HG02840 (cell line): ENCODE results near the gene RIOK2.
"Not testable (repeated sequence)": the region's sequence is repeated elsewhere in the genome, so short reads cannot be mapped to it uniquely, and the experiment has no call there.

Source experiments
- ATAC-seq: cut with Tn5 transposase; IDR thresholded peaks from one replicate; pipeline ENCODE4 v1.9.1; 2021; ENCODE audit warnings: mild to moderate bottlenecking, moderate library complexity, moderate number of reproducible peaks; ENCODE audit not compliant: unreplicated experiment, low FRiP score

The RIOK2 gene

DNA sequence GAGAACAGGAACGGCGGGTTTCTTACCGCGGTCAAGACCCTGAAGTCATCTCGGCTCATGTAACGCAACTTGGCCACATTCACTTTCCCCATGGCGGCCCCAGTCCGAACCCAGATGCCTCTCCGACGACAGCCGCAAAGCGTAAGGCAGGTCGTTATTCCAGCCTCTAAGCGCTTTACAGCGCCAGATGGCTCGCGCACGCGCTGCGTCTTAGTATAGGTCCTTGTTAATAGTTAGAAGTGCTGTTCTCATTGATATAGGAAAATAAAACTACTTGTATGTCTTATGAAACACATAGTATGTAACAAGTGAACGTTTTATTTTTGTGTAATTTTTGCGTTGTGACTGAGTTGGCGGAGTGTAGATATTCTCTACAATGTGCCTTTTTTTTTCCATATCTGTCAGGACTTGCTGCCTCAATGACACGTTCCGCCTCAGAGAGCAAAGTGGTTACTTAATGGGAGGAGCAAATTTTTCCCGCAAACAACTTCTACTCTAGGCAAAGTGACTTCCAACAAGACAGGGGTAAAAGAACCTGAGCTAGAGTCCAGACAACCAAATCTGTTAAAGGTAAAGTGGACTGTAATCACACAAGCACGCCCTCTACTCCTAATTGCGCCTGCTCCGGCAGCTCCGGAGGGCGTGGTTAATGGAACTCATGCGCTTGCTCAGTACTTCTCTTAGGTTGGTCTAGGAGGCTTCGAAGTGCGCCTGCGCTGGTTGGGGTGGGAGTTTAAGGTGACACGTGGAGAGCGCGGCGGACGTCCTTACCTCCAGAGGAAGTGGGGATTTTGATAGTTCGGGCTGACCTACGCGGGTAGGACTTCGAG lies at the start of gene RIOK2:
TSS of gene RIOK2 (minus strand) at position 148 of the 830 bp plus-strand sequence. CDS start at position 92, 56 bp downstream.
- ATAC-seq: peak; percentile 92

DNA sequence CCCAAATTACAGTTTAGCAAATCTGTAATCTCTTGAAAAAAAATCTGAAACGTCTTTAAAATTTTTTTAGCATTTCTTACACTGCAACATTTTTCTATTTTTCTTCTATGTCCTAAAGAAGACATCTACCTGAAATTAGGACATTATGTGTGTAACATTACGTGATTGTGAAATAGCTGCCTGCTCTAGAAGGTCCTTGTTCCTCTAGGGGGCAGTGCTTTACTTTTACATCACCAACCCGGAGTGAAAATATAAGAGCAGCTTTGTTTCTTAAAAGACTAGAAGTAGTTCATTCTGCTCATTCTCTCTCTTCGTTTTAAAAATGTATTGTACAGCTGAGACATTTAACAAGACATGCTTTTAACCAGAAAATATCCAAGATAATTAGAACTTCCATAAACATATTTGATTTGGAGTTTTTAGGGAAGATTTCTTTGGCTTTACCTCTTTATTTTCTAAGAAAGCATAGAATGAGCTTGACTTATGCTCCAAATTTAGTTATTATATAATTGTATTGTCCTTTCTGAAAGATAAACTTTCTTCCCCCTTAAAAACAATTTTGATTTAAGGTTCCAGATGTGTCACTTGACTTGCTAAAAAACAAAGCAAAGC lies 48.1 kb upstream of the RIOK2 start:
- peak; percentile 82 for ATAC-seq

DNA sequence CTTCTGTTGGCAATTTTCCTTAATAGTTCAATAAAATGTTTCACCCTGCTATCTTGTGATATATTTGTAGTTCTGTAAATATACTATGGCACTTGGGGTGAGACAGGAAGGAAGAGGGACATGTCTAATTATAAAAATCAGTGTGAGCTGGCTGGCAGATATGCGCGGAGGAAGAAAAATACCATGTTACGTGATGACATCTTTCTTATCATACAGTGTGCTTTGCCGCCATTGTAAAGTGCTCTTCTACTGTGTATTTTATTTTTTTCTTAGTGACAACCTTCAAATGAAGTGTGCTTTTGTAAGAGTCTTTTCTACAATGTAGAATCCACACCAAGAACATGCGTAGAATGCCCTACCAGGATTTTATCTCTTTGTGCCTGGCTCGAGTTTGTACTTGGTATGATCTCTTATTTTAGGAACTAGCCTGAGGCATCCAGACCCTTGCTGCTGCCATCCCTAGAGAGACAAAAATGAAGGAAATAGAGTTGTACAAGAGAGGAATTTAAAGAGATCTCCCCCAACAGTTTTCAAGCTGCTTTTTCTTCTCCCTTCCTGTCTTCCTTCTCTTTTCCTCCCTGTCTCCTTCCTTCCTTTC lies 46.7 kb upstream of the RIOK2 start:
- ATAC-seq: no peak

DNA sequence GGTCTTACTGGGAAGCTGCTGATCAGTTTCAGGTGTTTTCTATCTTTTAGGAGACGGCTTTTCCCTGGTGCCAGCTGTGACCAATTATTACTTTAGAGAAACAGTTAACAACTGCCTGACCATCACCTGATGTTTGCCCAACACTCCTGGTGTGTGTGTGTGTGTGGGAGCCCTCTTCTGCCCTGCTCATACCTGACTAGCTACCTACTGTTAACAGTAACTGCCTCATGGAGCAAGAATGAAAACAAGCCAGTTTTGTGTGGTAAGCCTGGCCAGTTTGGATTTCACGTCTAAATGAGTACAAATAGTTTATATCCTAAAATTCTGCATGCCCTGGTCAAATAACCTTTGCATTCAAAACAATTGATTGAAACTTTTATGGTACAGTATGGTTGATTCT lies 46.1 kb upstream of the RIOK2 start:
- no peak for ATAC-seq

DNA sequence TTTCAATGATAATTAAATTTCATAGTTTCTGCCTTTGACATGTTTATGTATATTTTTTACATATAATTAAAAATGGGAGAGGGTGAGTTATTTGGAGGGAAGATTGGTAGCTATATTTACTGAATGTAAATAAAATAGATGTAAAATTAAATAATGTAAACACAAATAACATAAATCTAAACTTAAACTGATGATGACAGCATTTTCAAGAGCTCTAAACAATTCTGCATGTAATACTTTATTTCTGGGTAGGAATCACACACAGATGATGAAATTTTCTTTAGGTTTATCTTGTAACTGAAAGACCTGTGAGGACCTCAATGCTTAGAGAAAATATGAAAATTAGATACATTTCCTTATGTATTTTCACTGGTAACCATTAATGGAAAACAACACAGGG lies 42.2 kb upstream of the RIOK2 start:
- no peak for ATAC-seq

DNA sequence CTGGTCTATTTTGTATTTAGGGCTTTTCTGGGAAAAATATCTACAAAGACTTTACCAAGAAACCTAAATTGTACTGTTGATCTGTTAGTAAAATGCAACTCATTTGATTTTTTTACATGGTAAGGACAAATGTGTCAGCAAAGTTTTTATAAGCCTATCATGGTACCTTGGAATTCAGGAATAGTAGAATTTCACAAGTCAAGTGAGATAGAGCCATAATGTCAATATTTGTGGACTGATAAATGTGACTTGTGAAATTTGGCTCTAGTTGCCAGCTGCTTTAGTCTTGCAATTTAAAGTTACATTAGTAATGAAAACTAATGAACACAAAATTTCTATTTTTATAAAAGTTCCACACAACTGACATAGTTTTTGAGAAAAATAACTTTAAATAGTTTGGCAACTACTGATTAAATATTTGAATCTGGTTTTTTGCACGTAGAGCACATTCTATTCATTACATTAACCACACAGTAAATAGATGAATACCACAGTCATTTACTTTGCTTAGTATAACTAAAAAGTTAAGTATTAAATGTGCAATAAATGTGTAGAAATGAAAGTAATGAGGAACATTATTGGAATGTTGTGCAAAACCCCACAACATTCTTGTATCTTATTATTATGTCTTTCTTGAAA lies 41.2 kb upstream of the RIOK2 start:
- ATAC-seq: no peak

DNA sequence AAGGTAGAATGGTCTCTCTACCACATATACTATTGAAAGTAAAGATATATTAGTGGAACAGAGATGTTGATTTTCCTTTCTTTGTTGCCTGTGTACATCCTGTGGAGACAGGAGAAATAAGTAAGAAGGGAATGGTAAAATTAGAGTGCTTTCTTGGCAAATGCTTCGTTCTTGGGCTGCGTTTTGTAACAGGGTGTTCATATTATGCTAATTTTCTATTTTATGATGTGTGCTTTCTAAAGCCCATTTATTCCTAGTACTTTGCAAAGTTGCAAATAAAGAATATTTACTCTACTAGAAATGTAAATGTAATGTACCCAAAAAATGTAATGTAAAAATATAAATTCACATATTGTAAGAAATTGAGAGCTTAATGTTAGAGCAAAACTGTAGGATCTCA lies 40.5 kb upstream of the RIOK2 start:
- ATAC-seq: no peak

DNA sequence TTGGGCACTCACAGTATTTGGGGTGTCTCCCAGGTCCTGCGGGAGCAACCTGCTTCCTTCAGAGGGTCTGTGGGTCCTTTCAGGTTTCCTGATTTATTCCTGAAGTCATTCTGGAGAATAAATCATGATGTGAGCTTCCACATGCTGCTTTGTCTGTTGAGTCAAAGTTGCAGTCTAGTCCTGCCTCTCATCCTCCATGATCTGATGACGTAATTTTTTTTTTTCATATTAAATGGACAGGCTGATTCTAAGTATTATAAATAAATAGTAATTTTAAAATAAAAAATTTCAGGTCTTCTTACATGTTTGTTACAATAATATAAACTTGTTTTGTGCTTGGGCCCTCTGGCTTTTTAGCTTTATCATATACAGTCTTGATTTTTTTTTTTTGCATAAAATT lies 26.3 kb upstream of the RIOK2 start:
- no peak for ATAC-seq

DNA sequence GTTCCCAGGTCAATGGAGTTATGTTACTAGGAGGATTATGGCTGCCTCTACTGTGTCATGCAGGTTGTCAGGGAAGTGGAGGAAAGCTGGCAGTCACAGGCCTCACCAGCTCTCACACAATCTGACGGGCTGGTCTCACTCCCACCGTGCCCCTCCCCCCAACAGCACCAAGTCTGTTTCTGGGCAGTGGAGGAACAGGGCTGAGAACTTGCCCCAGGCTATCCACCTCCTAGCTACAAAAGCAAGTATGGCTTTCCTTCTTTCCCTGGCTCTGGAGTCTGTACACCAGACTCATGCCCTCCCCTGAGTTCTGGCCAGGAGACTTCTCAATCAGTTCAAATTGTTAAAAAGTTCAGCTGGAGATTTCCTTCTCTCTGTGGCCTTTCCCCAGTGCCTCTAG lies 25.7 kb upstream of the RIOK2 start:
- no peak for ATAC-seq

DNA sequence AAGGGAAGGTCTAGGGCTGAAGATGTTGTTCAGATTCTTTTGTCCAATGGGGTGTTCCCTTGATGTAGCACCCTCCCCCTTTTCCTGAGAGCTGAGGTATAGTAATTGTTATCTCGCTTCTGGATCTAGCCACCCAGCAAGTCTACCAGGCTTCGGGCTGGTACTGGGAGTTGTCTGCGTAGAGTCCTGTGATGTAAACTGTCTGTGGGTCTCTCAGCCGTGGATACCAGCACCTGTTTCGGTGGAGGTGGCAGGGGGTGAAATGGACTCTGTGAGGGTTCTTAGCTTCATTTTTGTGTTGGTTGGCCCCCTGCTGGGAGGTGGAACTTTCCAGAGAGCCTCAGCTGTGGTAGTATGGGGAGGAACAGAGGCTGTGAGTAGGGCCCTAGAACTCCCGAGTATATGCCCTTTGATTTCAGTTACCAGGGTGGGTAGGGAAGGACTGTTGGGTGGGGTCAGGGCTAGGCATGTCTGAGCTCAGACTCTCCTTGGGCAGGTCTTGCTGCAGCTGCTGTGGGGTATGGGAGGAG lies 25.2 kb upstream of the RIOK2 start:
- ATAC-seq: no peak

DNA sequence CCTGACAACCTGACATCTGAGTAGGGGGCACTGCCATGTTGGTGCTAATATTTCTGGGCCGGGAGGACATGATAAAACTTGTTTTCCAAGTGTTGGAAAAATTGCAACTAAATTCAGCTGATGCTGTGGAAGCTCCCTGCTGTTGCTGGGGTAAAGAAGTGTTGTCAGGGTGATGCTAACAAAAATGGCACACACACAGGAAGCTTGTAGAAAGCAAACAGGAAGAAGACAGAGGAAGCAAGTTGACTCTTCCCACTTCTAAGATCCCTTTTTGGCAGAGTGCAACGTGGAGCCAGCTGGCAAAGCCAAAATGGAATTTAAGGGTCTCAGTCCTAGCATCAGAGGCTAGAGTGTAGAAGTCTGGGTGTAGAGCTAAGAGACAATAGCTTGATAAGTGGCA lies 11.3 kb upstream of the RIOK2 start:
- ATAC-seq: no peak

DNA sequence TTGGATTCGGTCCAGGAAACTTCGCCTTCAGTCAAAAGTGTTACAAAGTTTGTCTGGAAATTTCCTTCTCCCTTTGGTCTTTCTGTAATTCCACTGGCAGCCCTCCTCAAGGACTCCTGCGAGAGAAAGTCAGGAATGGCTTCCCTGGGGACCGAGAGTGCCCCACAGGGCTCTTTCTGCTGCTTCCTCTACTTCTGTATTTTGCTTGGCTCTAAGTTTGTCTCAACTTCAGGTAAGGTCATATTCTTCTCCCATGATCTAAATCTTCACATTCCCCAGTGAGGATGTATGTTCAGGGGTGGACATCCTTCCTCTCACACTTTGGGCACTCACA lies 10.3 kb upstream of the RIOK2 start:
- ATAC-seq: no peak

DNA sequence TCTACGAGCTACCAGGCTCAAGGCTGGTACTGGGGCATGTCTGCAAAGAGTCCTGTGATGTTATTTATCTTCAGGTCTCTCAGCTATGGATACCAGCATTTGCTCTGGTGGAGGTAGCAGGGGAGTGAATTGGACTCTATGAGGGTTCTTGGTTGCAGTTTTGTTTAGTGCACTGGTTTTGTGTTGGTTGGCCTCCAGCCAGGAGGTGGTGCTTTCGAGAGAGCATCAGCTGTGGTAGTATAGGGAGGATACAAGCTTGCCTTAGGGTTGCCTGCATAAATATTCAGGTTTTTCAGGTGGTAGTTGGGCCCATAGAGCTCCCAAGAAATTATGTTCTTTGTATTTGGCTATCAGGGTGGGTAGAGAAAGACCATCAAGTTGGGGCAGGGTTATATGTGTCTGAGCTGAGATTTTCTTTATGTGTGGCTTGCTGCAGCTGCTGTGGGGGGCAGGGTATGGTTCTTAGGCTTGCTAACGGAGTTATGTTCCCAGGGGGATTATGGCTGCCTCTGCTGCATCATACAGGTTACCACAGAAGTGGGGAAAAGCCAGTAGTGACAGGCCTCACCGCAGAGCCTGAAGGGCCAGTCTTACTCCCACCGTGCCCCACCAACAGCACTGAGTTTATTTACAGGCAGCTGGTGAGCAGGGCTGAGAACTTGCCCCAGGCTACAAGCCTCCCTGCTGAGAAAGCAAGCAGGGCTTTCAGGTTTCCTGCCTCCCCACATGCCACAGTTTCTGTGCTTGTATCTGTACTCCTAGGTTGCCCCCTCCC lies 9.7 kb upstream of the RIOK2 start:
- ATAC-seq: no peak

DNA sequence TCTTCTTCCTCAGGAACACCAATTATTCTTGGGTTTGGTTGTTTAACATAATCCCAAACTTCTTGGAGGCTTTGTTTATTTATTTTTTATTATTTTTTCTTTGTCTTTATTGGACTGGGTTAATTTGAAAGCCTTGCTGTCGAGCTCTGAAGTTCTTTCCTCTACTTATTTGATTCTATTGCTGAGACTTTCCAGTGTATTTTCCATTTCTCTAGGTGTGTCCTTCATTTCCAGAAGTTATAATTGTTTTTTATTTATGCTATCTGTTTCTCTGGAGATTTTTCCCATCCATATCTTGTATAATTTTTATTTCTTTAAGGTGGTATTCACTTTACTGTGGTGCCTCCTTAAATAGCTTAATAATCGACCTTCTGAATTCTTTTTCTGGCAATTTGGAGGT lies 8.8 kb upstream of the RIOK2 start:
- no peak for ATAC-seq

DNA sequence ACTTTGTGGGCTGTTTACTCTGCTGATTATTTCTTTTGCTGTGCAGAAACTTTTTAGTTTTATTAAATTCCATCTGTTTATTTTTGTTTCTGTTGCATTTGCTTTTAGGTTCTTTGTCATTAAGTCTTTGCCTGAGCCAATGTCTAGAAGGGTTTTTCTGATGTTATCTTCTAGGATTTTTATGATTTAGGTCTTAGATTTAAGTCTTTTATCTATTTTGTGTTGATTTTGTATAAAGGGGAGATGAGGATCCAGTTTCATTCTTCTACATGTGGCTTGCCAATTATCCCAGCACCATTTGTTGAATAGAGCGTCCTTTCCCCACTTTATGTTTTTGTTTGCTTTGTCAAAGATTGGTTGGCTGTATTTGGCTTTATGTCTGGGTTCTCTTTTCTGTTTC lies 6.5 kb upstream of the RIOK2 start:
- ATAC-seq: not testable (repeated sequence)

DNA sequence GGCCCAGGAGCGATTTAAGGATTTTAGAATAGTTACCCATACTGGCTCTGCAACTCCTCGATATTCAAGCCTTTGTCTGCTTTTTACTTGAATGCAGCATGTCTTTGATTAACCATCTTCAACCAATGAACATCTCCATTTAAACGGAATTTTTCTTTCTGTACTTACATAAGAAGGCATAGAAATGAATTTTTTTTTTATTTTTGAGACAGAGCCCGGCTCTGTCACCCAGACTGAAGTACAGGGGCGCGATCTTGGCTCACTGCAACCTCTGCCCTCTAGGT lies 825 bp upstream of the RIOK2 start:
- ATAC-seq: no peak

DNA sequence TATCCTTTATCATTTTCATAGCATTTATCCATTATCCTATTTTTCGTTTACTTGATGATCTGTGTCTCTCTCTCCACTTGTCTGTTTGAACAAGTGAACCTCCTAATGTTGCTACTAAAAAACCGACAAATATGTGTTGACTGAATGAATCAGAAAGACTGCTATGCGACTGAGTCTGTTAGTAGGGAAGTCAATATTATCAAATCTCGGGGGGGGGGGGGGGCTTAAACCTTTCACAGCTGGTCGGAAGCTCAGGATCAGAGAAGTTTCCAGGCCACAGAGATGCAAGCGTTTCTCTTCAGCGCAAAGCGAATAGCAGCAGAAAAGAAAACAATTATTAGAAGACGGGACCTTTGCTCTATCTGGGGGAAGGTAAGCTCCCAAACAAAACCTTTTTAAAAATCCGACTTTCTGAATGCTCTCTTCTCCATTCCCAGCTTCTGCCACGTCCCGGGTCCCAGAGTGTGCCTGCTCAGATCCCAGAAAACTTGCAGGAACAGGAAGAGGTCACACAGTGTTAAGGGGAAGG lies 412 bp downstream of the RIOK2 start:
- ATAC-seq: no peak

DNA sequence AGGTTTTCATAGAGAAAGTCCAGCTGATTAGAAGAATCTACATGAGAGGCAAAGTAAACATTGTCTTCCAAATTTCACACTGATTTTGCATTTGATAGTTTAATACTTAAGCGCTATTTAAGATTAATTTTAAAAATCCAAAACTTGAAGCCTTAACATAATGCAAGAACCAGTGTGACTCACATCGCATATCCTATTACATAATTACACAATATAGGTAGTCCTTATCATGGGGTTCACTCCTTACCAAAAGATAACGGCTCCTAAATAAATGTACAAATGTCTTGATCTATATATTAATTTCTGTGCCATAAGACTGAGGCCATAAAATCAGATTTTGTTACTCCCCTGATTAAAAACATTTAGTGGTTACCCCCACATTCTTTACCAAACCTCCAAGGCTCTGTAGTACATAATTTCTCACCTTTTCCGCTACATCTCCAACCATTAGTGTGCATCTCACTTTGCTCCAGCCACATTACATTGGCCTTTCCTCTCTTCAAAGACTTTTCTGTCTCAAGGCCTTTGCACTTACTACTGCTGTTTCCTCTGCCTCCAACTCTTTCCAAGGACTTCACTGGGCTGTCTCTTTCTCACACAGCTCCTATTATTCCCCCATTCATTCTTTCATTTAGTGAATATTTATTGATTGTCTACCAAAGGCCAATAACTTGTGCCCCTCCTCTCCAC lies 1.0 kb downstream of the RIOK2 start:
- ATAC-seq: no peak

DNA sequence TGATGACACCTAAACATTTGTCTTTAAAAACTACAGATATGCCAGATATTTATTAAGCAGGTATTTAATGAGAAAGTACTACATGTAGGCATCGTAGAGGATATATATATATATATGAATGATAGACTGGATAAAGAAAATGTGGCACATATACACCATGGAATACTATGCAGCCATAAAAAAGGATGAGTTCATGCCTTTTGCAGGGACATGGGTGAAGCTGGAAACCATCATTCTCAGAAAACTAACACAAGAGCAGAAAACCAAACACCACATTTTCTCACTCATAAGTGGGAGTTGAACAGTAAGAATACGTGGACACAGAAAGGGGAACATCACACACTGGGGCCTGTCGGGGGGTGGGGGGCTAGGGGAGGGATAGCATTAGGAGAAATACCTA lies 3.6 kb downstream of the RIOK2 start:
- not testable (repeated sequence) for ATAC-seq

DNA sequence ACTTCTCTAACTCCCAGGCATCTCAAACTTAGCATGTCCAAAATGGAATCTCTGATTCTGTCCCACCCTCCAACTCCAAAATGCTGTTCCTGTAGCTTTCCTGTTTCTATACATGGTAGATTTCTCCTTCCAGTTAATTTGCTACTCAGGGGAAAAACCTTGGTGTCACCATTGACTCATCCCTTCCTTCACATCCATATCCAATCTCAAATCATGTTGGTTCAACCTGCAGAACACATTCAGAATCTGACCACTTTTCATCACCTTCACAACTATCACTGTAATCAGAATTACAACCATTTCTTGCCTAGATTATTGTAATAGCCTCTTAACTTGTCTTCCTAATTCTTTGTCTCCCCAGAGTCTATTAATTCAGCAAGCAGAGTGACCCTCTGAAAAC lies 10.8 kb downstream of the RIOK2 start:
- ATAC-seq: no peak
